ENCODE data around the gene INTS13. TPM values are rescaled to one million over a fixed set of nuclear protein-coding genes. Genes with fewer than 3 reads are reported as not detected.

INTS13 gene
- total RNA-seq, 1 experiment from 2014 or later = 61.8 TPM

Other genes with a start within 250 kb of the INTS13 start
- 4.0 and 10.2 TPM in 2 replicates for gene ITPR2, start 104.8 kb downstream of the INTS13 start, total RNA-seq (2014; rRNA removed)
- 43.4 and 74.3 TPM in 2 replicates for gene FGFR1OP2, start 489 bp upstream of the INTS13 start, total RNA-seq (2014; rRNA removed)
- 109 and 114 TPM in 2 replicates for gene TM7SF3, start 76.4 kb upstream of the INTS13 start, total RNA-seq (2014; rRNA removed)
- gene MED21, start 84.6 kb upstream of the INTS13 start, total RNA-seq (2014; rRNA removed) = 41.8 and 59.8 TPM in 2 replicates
- gene C12orf71, start 144.6 kb upstream of the INTS13 start, total RNA-seq (2014; rRNA removed) = not detected in 2 replicates